SU-DHL-6 (cell line): Measurements from ENCODE around the gene ATP10A.

Source experiments
- H2AFZ ChIP-seq: fragments of 200-600 bp; sonication (generic); 2 replicates; pipeline ENCODE4 v1.6.1; 2014; ENCODE audit warnings: low read depth, mild to moderate bottlenecking, moderate library complexity, mixed read lengths, antibody characterized with exemption, low read length; ENCODE audit not compliant: severe bottlenecking
- H3F3A ChIP-seq: fragments of 200-600 bp; shearing (Covaris generic); 2 replicates; pipeline ENCODE4 v1.6.0; 2016; ENCODE audit warnings: antibody characterized with exemption, mild to moderate bottlenecking; ENCODE audit not compliant: insufficient read depth
- H3K27ac ChIP-seq: fragments of 200-600 bp; sonication (generic); 2 replicates; pipeline ENCODE4 v1.5.1; 2016; ENCODE audit warnings: low read depth, mild to moderate bottlenecking, low read length, moderate library complexity, mixed read lengths
- H3K27me3 ChIP-seq: fragments of 200-600 bp; sonication (generic), shearing (Covaris generic); 2 replicates; pipeline ENCODE4 v1.6.0; 2014; ENCODE audit warnings: mild to moderate bottlenecking, low read length
- H3K36me3 ChIP-seq: fragments of 200-600 bp; sonication (generic); 2 replicates; pipeline ENCODE4 v1.6.1; 2014; ENCODE audit warnings: mild to moderate bottlenecking, low read length, mixed read lengths
- H3K4me2 ChIP-seq: fragments of 300-600, 200-600 bp; shearing (Covaris generic), sonication (generic); 2 replicates; pipeline ENCODE4 v1.6.0; 2014; ENCODE audit warnings: low read length, low read depth, mild to moderate bottlenecking; ENCODE audit not compliant: poor library complexity, severe bottlenecking
- H3K4me3 ChIP-seq: fragments of 200-600 bp; sonication (generic); 2 replicates; pipeline ENCODE4 v1.5.1; 2014; ENCODE audit warnings: antibody characterized with exemption, low read length, mild to moderate bottlenecking, mixed read lengths; ENCODE audit not compliant: insufficient read depth, poor library complexity, severe bottlenecking
- H3K79me2 ChIP-seq: fragments of 200-600 bp; sonication (generic); 2 replicates; pipeline ENCODE4 v1.6.1; 2014; ENCODE audit warnings: mild to moderate bottlenecking, low read length, moderate library complexity; ENCODE audit not compliant: insufficient read depth
- H3K9ac ChIP-seq: fragments of 200-600 bp; sonication (generic); 2 replicates; pipeline ENCODE4 v1.7.0; 2014; ENCODE audit warnings: mild to moderate bottlenecking, low read length
- H3K9me2 ChIP-seq: fragments of 200-600 bp; sonication (generic); replicated peaks from 2 replicates; pipeline ENCODE4 v1.6.1; 2014; ENCODE audit warnings: low read length; ENCODE audit not compliant: insufficient read depth
- H3K9me3 ChIP-seq: fragments of 200-600 bp; sonication (generic); 2 replicates; pipeline ENCODE4 v1.6.1; 2014; ENCODE audit warnings: low read length, mixed read lengths; ENCODE audit not compliant: insufficient read depth
- H4K20me1 ChIP-seq: fragments of 200-600 bp; sonication (generic); 2 replicates; pipeline ENCODE4 v1.6.1; 2014; ENCODE audit warnings: low read depth, mild to moderate bottlenecking, antibody characterized with exemption, low read length, moderate library complexity, mixed read lengths
- EZH2phosphoT487 ChIP-seq: fragments of 200-600 bp; sonication (generic), shearing (Covaris generic); conservative IDR thresholded peaks from 2 replicates; pipeline ENCODE4 v1.6.1; 2018; ENCODE audit warnings: mild to moderate bottlenecking, antibody characterized with exemption, low read length, moderate library complexity, mixed read lengths
- TF ChIP-seq, protein P1 (sequence below): fragments of 200-600 bp; sonication (generic); IDR thresholded peaks from one replicate; pipeline ENCODE4 v1.5.1; 2017; ENCODE audit warnings: antibody characterized with exemption, mild to moderate bottlenecking, low read length, moderate library complexity; ENCODE audit not compliant: insufficient read depth, poor library complexity, severe bottlenecking

Gene ATP10A

DNA sequence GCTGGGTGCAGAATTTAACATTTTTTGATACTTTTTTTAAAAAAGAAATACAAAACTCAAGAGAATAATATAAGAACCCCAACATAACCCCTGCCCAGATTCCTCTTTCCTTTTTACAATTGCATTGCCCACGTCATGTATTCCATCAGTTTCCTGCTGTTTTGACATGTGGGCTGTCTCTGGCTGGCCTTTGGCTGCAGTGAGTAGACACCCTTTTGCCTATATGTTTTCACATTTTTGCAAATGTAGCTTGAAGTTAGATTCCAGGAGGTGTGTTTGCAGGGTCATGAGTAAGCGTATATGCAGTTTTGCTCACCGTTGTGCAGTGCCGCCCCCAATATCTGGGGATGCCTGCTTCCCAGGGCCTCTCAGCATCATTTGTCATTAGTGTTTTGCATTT lies 28.0 kb upstream of the ATP10A start:
- Histone ChIP-seq H3K79me2 (no peaks in the 10 kb centered on the region), H3K9me3 (no peaks in the 10 kb centered on the region), H2AFZ (no peak overlapping the region), H3K4me3 (no peak overlapping the region), H3K4me2 (no peak overlapping the region), H3F3A (no peaks in the 10 kb centered on the region), H3K27me3 (no peaks in the 10 kb centered on the region), H3K9ac (no peak overlapping the region), H4K20me1 (no peaks in the 10 kb centered on the region), H3K27ac (no peak overlapping the region), H3K9me2 (no peaks in the 10 kb centered on the region), H3K36me3 (no peaks in the 10 kb centered on the region)
- TF ChIP-seq EZH2phosphoT487, result no peak
- TF ChIP-seq, protein P1, sequence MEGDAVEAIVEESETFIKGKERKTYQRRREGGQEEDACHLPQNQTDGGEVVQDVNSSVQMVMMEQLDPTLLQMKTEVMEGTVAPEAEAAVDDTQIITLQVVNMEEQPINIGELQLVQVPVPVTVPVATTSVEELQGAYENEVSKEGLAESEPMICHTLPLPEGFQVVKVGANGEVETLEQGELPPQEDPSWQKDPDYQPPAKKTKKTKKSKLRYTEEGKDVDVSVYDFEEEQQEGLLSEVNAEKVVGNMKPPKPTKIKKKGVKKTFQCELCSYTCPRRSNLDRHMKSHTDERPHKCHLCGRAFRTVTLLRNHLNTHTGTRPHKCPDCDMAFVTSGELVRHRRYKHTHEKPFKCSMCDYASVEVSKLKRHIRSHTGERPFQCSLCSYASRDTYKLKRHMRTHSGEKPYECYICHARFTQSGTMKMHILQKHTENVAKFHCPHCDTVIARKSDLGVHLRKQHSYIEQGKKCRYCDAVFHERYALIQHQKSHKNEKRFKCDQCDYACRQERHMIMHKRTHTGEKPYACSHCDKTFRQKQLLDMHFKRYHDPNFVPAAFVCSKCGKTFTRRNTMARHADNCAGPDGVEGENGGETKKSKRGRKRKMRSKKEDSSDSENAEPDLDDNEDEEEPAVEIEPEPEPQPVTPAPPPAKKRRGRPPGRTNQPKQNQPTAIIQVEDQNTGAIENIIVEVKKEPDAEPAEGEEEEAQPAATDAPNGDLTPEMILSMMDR, result no peak

- H3K4me2 ChIP-seq, result no peak overlapping the region
- no peak overlapping the region for H2AFZ ChIP-seq
- no peak overlapping the region for H3K27ac ChIP-seq
Measured at GRCh38 chr15:25890529-25890928, 27.4 kb upstream of the ATP10A start.

DNA sequence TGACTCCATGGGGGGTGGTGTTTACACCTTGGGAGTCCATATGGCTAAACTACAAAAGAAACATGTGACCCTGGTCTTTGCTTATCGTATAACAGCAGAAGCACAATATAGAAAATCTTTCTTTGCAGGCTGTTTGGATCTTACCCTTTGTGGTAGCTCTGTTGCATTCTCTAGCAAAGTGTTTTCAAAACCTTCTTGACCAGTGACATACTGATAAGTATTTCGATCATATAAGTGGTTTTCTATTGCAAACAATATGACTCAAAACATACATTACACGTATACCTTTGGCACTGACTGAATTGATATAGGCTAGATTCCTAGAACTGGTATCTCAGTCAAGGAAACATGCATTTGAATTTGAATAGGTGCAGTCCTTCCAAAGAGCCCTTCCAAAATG lies 24.7 kb upstream of the ATP10A start:
- TF ChIP-seq EZH2phosphoT487, result no peak
- TF ChIP-seq, protein P1, result no peak
- H4K20me1 ChIP-seq, result no peaks in the 10 kb centered on the region
- H3K9me3 ChIP-seq, result no peaks in the 10 kb centered on the region
- no peaks in the 10 kb centered on the region for H3F3A ChIP-seq
- H3K9ac ChIP-seq, result no peak overlapping the region
- H2AFZ ChIP-seq, result no peak overlapping the region
- no peaks in the 10 kb centered on the region for H3K36me3 ChIP-seq
- H3K9me2 ChIP-seq, result no peaks in the 10 kb centered on the region
- no peaks in the 10 kb centered on the region for H3K79me2 ChIP-seq
- no peak overlapping the region for H3K4me2 ChIP-seq
- H3K4me3 ChIP-seq, result no peak overlapping the region
- no peaks in the 10 kb centered on the region for H3K27me3 ChIP-seq
- H3K27ac ChIP-seq, result no peak overlapping the region

More at GRCh38 chr15:25890529-25890928, 27.4 kb upstream of the ATP10A start:
- no peaks in the 10 kb centered on the region for H3F3A ChIP-seq
- H4K20me1 ChIP-seq, result no peaks in the 10 kb centered on the region
- H3K9me2 ChIP-seq, result no peaks in the 10 kb centered on the region
- H3K79me2 ChIP-seq, result no peaks in the 10 kb centered on the region
- H3K36me3 ChIP-seq, result no peaks in the 10 kb centered on the region
- TF ChIP-seq, protein P1, result no peak
- no peak for TF ChIP-seq EZH2phosphoT487
- H3K4me3 ChIP-seq, result no peak overlapping the region
- no peak overlapping the region for H3K9ac ChIP-seq
- no peaks in the 10 kb centered on the region for H3K9me3 ChIP-seq
- H3K27me3 ChIP-seq, result no peaks in the 10 kb centered on the region
